GM18511 (cell line): ENCODE results near the gene CNPY1.

ENCODE experiments used
- ATAC-seq: cut with Tn5 transposase; IDR thresholded peaks from one replicate; pipeline ENCODE4 v1.9.1; 2021; ENCODE audit warnings: mild to moderate bottlenecking, moderate library complexity; ENCODE audit not compliant: unreplicated experiment

The CNPY1 gene

GRCh38 chr7:155514296-155514695, 32.1 kb downstream of the CNPY1 start:
- no peak for ATAC-seq

DNA sequence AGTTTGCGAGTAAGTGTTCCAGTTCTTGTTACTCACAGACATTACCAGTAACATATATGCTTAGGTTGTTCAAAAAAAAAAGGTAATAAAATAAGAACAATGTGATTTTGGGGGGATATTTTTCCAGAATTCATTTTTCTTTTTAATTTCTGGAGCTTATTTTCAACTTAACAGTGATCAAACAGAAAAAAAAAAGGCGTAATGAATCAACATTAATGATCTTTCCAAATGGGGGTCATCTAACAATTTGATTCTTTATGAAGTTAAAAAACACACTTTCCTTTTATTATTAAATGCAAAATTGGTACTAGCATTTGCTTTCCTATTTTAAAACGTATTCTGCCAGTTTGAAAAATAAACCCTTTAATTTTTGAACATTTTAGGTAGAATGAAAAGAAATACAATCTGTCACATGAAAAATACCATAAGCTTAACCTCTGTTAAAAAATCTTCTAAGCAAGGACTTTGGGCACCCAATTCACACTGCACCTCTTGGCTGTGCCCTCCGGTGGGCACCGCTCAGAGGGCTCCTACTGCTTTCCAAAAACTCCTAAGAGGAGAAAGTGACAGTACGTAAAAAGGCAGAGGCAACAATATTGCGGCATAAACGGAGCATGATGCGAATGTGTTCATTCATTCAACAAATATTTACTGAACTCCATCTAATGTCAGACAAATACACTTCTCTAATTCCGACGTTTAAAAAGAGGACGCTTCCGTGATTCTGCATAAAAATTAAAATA, 32.6 kb downstream of the CNPY1 start:
- no peak for ATAC-seq

GRCh38 chr7:155512246-155512887, 34.0 kb downstream of the CNPY1 start:
- ATAC-seq: no peak

DNA sequence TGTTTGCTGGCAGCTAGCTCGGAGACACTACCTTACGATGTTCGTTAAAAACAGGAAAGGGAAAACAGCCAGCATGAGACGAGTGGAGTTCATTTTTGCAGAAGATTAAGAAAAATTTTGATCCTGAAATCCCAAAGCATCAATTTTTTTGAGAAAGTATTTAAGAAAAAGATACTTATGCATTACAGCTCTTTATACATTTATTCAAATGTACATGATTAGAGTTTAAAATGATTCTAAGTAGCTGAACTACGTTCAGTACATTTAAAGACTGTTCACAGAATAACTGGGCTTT, 34.7 kb downstream of the CNPY1 start:
- ATAC-seq: no peak

GRCh38 chr7:155510975-155511701, 35.2 kb downstream of the CNPY1 start:
- ATAC-seq: no peak

- ATAC-seq: no peak
These were observed 36.4 kb downstream of the CNPY1 start for GRCh38 chr7:155509725-155510551.

DNA sequence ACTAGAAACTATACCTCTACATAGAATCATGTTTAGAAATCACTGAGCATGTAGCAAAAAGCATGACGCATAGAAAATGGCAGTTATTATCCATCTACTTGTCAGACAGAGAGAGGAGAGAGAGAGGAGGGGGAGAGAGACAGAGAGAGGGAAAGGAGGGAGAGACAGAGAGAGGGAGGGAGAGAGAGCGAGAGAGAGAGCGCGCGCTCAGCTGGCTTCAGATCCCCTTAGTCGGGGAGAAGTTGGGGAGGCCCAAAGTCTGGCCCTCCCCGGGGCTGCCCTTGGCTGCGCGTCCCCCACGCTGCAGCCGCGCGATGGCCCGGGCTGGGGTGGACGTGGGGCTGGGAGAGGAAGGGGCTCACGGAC, 37.0 kb downstream of the CNPY1 start:
- ATAC-seq: no peak

GRCh38 chr7:155508376-155509358, 37.7 kb downstream of the CNPY1 start:
- ATAC-seq: no peak

DNA sequence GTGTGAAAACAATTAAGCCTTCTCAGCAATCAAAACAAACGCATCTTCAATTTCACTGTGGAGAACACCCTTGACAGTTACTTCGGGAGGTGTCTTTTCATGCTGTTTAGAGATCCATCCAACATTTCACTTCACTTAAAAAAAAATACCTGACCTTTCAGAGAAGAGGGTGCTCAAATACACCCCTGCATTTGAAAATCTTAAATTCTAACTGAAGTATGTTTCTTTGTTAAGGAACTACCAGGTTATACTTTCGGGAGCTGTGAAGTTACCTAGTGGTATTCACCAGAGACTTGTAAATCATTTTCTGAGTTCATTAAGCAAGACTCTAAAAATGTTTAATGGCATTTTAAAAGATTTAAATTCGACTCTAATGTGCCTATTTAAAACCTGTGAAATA, 38.8 kb downstream of the CNPY1 start:
- no peak for ATAC-seq

- ATAC-seq: no peak
These were observed 39.5 kb downstream of the CNPY1 start for GRCh38 chr7:155506854-155507337.

GRCh38 chr7:155505422-155505793, 41.0 kb downstream of the CNPY1 start:
- no peak for ATAC-seq

GRCh38 chr7:155497149-155497901, 49.0 kb downstream of the CNPY1 start:
- ATAC-seq: no peak

GRCh38 chr7:155496267-155497005, 49.9 kb downstream of the CNPY1 start:
- ATAC-seq: no peak

DNA sequence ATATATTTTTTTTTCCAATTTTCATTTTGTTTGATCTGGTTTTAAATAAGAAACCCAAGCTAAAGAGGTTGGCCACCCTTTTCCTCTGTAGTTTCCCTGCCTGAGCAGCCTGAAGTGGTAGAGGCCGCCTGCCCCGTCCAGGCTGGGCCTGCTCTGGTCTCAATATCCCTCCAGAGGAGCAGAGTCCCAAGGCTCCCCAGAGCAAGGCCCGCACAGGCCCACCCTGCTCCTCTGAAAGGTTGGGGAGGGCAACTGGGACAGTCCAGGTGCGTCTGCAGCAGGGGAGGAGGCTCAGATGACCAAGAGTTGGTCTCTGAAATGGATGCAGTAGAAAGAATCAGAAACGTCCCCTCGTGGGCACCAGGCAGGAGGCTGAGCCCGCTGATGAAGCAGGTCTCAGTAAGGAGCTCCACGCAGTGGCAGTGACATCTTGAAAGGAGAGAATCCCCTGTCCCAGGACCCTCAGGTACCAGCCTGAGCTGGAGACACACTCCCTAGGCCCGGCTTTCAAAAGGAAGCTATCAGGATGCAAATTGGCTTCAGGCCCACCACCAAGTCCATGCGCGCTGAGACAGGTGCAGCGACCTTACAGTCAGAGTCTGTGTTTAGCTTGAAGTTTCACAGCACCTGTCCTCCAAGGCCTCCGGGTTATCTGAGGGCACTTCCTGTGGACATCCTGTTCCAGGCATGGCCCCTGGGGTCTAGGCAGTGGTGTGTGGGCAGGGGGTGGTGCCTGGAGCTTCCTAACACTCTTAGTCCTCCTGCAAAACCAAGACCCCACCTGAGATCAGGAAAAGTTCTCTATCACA, 50.7 kb downstream of the CNPY1 start:
- no peak for ATAC-seq

DNA sequence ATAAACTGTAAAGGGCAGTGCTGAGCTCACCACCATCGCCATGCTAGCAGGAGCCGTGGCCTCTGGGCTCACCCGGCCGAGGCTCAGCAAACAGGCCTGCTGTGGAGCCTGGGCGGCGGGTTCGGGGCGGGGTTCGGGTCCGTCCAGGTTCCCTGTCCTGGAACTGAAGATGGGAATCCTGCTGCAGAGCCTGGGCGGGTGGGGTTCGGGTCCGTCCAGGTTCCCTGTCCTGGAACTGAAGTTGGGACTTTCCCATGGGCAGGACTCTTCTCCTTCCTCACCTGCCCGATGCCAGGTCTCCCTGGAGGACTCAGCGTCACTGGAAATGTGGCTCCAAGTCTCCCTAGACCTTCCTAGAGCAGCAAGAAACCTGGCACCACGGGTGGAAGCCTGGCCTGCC, 51.8 kb downstream of the CNPY1 start:
- no peak for ATAC-seq

DNA sequence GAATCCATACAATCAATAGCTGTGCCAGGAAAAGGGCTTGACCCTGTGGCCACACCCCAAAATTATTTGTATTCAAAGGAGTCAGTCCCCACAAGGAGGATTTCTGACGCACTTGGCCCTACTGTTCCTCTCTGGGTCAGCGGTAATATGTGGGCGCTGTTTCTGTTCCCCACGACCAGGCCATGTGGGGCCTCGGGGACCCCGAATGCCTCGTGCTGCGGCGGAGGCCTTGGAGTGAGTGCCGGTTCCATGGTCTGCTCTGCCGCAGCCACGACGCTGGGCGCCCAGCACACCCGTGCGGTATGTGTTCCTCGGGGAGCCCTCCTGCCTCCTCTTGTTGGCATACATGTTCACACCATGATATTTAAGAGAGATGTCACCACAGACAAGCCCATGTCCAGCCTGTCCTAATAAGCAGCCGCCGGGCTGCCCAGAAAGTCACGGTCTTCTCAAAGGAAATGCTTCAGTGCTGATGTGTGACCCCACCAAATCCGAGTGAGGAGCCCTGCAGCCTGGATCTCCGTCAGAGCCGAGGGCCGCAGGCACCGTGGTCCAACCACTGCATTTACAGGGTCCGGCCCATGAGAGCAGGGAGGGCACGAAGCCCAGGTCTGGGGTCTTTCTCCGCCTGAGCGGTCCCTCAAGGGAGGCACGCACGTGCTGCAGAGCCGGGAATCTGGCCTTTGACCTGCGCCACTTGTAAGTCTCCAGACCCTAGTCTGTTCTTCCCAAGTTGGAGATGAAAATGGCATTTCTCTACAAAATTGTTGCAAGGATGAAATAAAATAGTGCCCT, 52.4 kb downstream of the CNPY1 start:
- no peak for ATAC-seq

DNA sequence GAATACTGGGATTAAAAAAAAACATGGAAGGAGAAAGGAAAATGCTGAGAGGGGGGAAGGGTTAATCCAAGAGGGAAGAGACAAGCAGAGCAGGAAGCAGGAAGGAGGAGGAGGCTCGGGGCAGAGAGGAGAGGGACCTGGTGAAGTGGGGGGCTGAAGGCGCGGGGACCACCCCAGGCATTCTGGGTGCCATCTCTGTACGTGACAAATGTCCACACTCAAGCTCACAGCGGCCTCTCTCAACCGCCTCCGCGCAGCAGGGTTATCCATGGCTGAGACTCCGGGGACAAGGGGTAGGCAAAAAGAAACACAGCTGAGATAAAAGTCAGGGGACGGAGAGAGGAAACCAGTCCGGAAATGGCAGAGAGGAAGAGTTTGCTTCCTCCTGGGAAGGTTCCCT, 54.5 kb downstream of the CNPY1 start:
- ATAC-seq: no peak
